Astrocyte of the cerebellum (primary cell): Measurements from ENCODE around the gene COL4A2.

Source experiments
- DNase-seq: peaks from one replicate; pipeline ENCODE4 v3.0.0-alpha.2; 2011; ENCODE audit warnings: low read depth
- H3K4me3 ChIP-seq: 2 replicates; pipeline ENCODE4 v1.5.1; 2011; ENCODE audit warnings: mild to moderate bottlenecking, low read depth, low read length, moderate library complexity
- CTCF ChIP-seq: IDR thresholded peaks from 2 replicates; pipeline ENCODE4 v1.5.1; 2012; ENCODE audit warnings: low read length, low read depth, moderate library complexity, mild to moderate bottlenecking; ENCODE audit errors: missing control alignments
- in situ Hi-C: cut with HindIII; loops from 2 replicates; pipeline ENCODE4 v1.10.0; 2017; ENCODE audit warnings: low sequenced_read_pairs

Gene COL4A2

GRCh38 chr13:110561344-110562035 lies 254.4 kb downstream of the COL4A2 start, which contains the start of gene RAB20:
TSS of gene RAB20 (minus strand) at chr13:110561722. CDS start at chr13:110561519, 203 bp downstream.
- DNase-seq, result peak; percentile 38
- in situ Hi-C loops, result no loop called here
- TF ChIP-seq CTCF, result no peak
- peak within 1 kb of the TSS; percentile 62 for H3K4me3 ChIP-seq

GRCh38 chr13:110562036-110562597 lies 255.0 kb downstream of the COL4A2 start:
- peak overlapping the region; percentile 62 for H3K4me3 ChIP-seq
- DNase-seq, result no peak
- in situ Hi-C loops, result no loop called here
- no peak for TF ChIP-seq CTCF
